GM12875 (cell line): Measurements from ENCODE around the gene VSTM4.

Experiments
- H3K4me3 ChIP-seq: one replicate; pipeline ENCODE4 v1.5.1; 2011; ENCODE audit warnings: low read depth, low read length, control low read depth
- CTCF ChIP-seq: IDR thresholded peaks from 2 replicates; pipeline ENCODE4 v1.5.1; 2011; ENCODE audit warnings: low read depth, mild to moderate bottlenecking, control low read depth, inconsistent platforms, low read length, moderate library complexity, borderline replicate concordance; ENCODE audit not compliant: insufficient read depth

Gene VSTM4

GRCh38 chr10:49112851-49113250 lies 2.5 kb downstream of the VSTM4 start:
- no peak for TF ChIP-seq CTCF
- no peak overlapping the region for H3K4me3 ChIP-seq

- no peak overlapping the region for H3K4me3 ChIP-seq
- TF ChIP-seq CTCF, result no peak
These were observed 3.2 kb downstream of the VSTM4 start for GRCh38 chr10:49112098-49112497.

DNA sequence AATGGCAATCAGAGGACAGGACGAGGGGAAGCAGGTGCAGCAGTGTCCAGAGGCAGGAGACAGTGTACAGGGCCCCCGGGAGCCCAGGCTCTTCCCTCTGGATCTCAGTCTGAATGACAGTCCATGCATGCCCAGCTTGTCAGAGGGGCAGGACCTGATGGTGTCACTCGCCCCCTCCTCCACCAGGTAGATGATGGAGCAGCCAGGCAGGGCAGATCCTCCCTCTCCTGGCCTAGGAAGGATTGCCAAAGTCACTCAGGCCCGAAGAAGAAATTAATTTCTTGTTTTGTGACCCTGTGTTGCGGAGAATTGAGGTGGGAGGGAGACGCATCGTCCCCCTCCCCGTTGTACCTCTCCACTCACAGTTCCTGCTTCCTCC lies 4.0 kb downstream of the VSTM4 start:
- TF ChIP-seq CTCF, result no peak
- no peak overlapping the region for H3K4me3 ChIP-seq

DNA sequence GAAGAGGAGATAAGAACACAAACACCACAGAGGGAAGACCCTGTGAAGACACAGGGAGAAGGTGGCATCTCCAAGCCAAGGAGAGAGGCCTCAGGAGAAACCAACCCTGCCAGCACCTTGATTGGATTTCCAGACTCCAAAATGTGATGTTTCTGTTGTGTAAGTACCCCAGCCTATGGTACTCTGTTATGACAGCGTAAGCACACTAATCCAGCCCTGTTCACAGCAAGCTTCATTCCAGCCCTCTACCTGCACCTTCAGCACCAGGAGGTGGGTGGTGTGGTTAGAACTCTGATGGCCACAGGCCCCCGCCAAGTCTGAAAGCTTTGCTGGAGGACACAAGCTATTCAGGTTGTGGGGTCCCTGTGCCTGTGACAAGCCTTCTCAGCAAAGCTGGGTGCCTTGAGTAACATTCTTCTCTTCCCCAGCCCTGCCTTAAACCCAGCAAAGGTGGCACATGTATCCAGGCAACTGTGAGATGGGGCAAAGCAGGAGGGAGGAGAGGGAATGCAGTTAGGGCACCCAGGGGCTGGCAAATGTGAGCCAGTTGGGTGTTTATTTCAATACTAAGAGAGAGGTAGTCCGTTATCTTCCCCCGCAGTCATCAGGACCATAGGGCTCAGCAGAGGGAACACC lies 4.5 kb downstream of the VSTM4 start:
- TF ChIP-seq CTCF, result no peak
- no peak overlapping the region for H3K4me3 ChIP-seq

DNA sequence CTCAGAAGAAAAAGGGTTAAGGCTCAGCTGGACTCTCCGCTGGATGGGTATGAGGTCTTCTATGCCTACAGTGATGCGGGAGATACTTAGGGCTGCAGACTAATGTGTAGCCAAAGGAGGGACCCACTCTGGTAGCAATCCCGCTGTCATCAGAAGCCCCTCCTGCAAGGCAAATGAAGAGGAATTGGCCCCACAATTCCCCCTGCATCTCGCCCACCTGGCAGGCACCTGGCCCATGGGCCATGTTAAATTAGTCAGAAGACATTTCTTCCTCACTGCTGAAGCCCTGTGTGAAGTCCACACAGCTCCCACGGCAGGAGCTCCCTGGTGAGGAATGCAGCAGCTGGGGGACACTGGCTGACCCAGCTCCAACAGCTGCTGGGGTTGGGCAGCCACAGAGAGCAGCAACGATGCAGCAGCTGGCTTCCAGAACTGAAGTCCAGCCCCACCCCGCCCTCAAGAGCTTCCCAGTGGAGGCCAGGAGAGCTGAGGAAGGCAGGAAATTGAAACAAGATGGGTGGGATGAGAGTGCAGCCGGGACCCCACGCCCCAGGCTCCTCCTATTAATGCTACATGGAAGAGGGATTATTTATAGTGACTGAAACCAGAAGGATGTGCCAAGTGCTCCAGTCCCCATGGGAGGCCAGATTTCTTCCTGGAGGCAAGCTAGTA lies 5.5 kb downstream of the VSTM4 start:
- no peak overlapping the region for H3K4me3 ChIP-seq
- TF ChIP-seq CTCF, result no peak

DNA sequence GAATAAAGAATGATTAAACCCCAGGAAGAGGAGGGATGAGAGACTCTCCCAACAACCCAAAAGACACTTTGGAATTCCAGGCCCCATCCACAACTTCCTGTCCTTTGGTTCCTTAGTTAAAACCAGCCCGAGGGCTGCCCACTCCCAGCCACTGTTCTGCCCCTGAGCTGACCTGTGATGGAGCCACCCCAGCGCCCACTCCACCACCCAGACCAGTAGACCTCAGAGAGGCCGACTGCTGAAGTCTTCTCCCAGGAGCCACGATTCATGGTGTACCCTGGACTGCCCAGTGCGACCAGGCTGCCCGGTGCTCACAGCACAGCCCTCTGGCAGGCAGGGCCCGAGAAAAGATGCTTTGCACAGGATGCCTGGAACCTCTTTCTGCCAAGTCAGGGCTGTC lies 6.7 kb downstream of the VSTM4 start:
- no peak overlapping the region for H3K4me3 ChIP-seq
- no peak for TF ChIP-seq CTCF

DNA sequence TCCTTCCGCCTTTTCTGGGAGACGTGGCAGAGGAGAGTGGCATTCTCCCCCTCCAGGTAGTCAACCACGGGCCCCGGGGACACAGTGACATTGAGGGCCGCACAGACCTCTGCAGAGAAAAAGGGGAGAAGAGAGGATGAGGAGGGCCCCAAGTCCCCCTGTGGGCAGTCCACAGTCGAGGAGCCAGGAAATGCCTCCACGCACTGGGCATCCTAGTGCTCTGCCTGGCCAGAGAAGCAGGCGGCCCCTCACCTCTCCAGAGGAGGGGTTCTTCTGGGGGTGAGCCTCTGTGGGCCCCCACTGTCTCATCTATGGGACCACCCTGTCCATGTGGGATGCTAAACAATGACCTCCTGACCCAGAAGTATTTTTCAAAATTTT lies 7.4 kb downstream of the VSTM4 start:
- TF ChIP-seq CTCF, result no peak
- no peak overlapping the region for H3K4me3 ChIP-seq
